PFSK-1 (cell line): ENCODE results near the gene CASP8AP2.

Experiments
- FOXP2 ChIP-seq: optimal IDR thresholded peaks from 2 replicates; pipeline ENCODE3; 2011; ENCODE audit warnings: borderline replicate concordance, control low read depth, inconsistent platforms; ENCODE audit not compliant: insufficient read depth; ENCODE audit errors: extremely low read length, extremely low read depth
- POLR2AphosphoS5 ChIP-seq: IDR thresholded peaks from 2 replicates; pipeline ENCODE4 v1.6.1; 2012; ENCODE audit warnings: low read depth, mild to moderate bottlenecking, control low read depth, low read length, moderate library complexity
- SIN3A ChIP-seq: IDR thresholded peaks from 2 replicates; pipeline ENCODE4 v1.6.1; 2012; ENCODE audit warnings: mild to moderate bottlenecking, low read length, moderate library complexity, borderline replicate concordance; ENCODE audit not compliant: insufficient read depth
- TF ChIP-seq, protein P1 (sequence below), 2 experiments: IDR thresholded peaks; 2 replicates each; pipeline versions ENCODE4 v1.6.1 to v1.8.0; 2011 to 2012; ENCODE audit warnings: low read depth in 2 of 2, low read length in 2 of 2, control low read depth in 1 of 2, inconsistent platforms in 1 of 2, mild to moderate bottlenecking in 1 of 2, moderate library complexity in 1 of 2; ENCODE audit not compliant: insufficient read depth in 1 of 2

GRCh38 chr6:89799756-89800155 is 29.9 kb upstream of the CASP8AP2 start:
- no peak for TF ChIP-seq POLR2AphosphoS5
- TF ChIP-seq, protein P1, sequence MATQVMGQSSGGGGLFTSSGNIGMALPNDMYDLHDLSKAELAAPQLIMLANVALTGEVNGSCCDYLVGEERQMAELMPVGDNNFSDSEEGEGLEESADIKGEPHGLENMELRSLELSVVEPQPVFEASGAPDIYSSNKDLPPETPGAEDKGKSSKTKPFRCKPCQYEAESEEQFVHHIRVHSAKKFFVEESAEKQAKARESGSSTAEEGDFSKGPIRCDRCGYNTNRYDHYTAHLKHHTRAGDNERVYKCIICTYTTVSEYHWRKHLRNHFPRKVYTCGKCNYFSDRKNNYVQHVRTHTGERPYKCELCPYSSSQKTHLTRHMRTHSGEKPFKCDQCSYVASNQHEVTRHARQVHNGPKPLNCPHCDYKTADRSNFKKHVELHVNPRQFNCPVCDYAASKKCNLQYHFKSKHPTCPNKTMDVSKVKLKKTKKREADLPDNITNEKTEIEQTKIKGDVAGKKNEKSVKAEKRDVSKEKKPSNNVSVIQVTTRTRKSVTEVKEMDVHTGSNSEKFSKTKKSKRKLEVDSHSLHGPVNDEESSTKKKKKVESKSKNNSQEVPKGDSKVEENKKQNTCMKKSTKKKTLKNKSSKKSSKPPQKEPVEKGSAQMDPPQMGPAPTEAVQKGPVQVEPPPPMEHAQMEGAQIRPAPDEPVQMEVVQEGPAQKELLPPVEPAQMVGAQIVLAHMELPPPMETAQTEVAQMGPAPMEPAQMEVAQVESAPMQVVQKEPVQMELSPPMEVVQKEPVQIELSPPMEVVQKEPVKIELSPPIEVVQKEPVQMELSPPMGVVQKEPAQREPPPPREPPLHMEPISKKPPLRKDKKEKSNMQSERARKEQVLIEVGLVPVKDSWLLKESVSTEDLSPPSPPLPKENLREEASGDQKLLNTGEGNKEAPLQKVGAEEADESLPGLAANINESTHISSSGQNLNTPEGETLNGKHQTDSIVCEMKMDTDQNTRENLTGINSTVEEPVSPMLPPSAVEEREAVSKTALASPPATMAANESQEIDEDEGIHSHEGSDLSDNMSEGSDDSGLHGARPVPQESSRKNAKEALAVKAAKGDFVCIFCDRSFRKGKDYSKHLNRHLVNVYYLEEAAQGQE (IDR thresholded peaks at IDR 0.05; ENCODE audit: insufficient read depth in 1 of 2, low read depth in 2 of 2, low read length in 2 of 2) = no peak
- no peak for TF ChIP-seq FOXP2
- no peak for TF ChIP-seq SIN3A
